Amniotic epithelial cell (primary cell): ENCODE data around the gene ESR1.

ENCODE experiments used
- DNase-seq: peaks from one replicate; pipeline ENCODE4 v3.0.0-alpha.2; 2010; ENCODE audit warnings: low read depth

Gene ESR1

GRCh38 chr6:151807513-151808370, at the start of gene ESR1:
Gene ESR1 (plus strand): TSS chr6:151807682. CDS start chr6:151807913, 231 bp downstream.
- DNase-seq, result no peak

- DNase-seq, result no peak
Observed at GRCh38 chr6:151760486-151760885, 47.0 kb upstream of the ESR1 start.

DNA sequence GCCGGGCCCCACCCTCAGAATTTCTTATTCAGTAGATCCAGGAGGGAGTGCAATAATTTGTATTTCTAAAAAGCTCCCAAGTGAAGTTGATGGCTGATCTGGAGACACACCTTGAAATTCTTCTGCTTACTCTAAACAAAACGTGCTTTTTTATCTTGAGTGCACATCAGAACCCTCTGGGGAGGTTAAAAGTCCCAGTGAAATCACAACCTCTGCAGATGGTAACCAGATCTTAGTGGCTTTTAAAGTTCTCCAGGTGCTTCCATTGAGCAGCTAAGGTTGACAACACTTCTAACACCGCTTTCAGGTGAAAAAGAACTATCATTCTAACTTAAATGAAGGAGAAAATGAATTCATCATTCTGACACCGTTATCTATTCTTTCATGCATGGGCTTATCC, 45.6 kb upstream of the ESR1 start:
- DNase-seq, result no peak

DNA sequence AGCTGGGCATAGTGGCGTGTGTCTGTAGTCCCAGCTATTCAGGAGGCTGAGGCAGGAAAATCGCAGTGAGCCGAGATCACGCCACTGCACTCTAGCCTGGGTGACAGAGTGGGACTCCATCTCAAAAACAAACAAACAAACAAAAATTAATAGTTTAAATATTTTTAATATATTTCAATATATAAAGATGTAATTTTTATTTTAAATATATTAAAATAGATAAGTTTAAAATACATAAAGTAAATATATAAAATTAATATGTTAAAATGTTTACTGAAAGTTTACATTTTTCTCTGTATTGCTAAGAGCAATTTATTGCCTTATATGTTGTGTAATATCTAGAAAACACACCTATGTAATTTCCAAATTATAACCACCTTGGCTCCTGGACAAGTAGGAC, 44.7 kb upstream of the ESR1 start:
- DNase-seq, result no peak

DNA sequence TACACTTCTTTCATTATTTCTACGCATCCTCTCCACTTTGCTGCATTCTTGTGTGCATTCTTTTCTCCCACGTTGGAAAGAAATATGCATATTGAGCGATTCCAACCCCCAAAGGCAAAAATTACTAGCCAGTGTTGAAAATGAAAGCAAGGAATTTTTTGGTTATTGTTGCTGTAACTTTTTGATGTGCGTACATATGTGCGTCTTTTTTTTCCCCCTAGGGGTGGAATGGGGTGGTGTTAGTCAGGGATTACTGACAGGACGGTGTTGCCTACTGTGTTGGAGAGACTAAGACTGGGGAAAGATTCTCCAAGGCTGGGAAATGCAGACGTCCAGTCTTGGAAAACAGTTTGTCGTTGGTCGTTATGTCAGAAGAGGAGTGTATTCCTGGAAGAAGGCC, 44.2 kb upstream of the ESR1 start:
- peak; percentile 37 for DNase-seq

- peak; percentile 85 for DNase-seq
Observed at GRCh38 chr6:151763938-151764680, 43.4 kb upstream of the ESR1 start.

DNA sequence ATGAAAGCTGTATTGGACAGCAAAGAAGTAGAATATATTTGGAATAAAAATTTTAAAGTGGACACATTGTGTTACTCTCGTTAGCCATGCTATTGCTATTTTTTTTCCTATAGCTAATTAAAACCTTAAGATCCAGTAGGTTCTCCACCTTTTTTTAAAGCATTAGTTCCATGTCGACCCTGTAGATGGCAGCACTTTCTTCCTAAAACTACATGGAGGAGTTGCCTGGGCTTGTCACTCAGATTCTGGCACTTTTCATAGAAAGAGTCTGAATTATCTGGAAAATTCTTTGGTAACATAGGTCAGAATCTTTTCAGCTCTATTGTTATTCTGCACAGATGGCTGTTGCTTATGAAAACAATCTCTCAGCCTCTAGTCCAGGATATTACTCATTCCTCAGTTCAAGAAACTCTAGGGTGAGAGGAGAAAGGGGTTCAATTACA, 42.0 kb upstream of the ESR1 start:
- DNase-seq, result peak; percentile 77

- no peak for DNase-seq
Observed at GRCh38 chr6:151772446-151772845, 35.0 kb upstream of the ESR1 start.

DNA sequence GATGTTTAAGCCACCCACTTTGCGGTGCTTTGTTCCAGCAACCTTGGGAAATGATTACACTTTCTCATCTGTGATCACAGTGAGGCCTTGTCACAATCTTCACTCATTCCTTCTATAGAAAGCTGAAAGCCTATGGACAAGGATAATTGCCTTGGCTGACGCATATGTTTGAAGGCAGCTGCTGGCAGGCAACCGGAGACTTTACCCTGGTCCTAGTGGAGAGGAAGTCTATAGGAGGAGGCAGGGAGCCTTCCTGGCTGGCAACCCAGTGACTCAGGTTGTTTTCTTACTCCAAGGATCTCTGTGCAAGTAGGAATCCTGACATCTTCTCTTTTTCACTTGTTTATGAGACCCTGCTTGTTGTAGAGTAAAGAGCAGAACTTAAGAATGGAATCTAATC, 34.1 kb upstream of the ESR1 start:
- DNase-seq, result no peak

DNA sequence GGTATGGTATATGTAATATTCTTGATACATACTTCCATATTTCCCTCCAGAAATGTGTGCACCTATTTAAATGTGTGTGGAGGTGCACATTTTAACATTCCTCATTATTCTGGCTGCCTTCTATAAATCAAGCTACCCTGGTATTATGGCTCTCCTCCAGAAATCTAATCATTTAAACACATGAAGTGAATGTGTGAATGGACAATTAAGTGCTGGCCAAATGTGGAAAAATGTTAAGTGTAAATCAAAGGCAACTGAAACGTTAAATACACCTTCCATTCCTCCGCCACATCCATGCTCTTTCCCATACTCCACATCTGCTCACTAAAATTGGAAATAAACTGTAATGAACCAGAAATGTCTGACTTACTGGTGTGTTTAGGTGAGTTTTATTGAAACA, 24.9 kb upstream of the ESR1 start:
- DNase-seq, result no peak

DNA sequence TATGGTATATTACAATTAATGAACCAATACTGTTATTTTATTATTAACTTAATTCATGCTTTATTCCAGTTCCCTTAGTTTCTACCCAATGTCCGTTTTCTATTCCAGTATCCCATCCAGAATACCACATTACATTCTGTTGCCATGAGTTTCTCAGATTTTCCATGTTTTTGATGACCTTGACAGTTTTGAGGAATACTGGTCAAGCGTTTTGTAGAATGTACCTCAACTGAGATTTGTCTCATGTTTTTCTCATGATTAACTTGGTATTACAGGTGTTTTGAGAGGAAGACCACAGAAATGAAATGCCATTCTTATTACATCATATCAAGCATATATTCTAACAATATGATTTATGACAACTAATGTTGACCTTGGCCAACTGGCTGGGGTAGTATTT, 23.8 kb upstream of the ESR1 start:
- DNase-seq, result no peak

- DNase-seq, result peak; percentile 0
Observed at GRCh38 chr6:151784441-151785214, 22.9 kb upstream of the ESR1 start.

GRCh38 chr6:151796842-151797530, 10.5 kb upstream of the ESR1 start:
- DNase-seq, result no peak

- DNase-seq, result no peak
Observed at GRCh38 chr6:151803743-151804142, 3.7 kb upstream of the ESR1 start.

DNA sequence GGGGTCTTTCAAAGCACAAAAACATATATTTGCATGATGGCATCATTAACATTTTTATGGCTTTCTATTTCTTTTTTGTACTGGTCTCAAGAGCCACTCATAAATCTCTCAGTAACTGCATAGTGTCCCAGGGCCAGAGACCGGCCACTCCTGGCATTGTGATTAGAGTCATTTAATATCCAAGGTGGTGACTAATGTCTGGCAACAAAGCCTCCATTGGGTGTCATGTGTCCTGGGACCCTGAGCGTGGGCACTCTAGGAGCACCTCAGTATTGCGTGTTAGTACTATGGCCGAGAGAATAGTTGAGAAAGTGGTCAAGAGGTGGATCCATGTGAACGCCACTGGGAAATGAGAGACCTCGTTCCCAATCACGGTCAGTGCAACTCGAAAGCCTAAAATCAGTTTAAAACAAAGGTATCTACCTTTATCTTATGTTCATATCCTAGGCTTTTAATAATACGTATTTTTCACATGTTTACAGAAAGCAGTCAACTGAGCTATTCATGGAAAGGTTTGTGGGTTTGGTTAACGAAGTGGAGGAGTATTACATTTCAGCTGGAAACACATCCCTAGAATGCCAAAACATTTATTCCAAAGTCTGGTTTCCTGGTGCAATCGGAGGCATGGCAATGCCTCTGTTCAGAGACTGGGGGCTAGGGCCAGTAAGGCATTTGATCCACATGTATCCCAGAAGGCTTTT, 2.7 kb upstream of the ESR1 start:
- no peak for DNase-seq

DNA sequence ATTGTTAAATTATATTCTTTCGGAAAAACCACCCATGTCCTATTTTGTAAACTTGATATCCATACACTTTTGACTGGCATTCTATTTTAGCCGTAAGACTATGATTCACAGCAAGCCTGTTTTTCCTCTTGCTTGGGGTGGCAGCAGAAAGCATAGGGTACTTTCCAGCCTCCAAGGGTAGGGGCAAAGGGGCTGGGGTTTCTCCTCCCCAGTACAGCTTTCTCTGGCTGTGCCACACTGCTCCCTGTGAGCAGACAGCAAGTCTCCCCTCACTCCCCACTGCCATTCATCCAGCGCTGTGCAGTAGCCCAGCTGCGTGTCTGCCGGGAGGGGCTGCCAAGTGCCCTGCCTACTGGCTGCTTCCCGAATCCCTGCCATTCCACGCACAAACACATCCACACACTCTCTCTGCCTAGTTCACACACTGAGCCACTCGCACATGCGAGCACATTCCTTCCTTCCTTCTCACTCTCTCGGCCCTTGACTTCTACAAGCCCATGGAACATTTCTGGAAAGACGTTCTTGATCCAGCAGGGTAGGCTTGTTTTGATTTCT, 2.1 kb upstream of the ESR1 start:
- no peak for DNase-seq

GRCh38 chr6:151806757-151807512, 547 bp upstream of the ESR1 start:
- no peak for DNase-seq

DNA sequence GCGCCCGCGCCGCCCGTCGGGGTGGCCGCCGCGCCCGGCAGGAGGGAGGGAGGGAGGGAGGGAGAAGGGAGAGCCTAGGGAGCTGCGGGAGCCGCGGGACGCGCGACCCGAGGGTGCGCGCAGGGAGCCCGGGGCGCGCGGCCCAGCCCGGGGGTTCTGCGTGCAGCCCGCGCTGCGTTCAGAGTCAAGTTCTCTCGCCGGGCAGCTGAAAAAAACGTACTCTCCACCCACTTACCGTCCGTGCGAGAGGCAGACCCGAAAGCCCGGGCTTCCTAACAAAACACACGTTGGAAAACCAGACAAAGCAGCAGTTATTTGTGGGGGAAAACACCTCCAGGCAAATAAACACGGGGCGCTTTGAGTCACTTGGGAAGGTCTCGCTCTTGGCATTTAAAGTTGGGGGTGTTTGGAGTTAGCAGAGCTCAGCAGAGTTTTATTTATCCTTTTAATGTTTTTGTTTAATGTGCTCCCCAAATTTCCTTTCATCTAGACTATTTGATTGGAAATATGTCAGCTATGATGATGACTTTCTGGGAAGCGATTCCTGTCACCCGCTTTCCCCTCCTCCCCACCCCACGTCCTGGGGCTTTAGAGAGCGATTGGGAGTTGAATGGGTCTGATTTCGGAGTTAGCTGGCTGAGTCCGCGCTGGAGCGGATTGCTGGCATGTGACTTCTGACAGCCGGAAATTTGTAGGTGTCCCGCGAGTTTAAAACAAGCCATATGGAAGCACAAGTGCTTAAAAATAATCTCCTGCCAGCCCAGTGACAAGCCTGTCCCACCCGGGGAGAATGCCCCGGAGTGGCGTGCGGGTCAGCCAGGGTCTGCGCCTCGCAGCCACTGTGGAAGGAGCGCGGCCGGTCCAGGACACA, 1.1 kb downstream of the ESR1 start:
- DNase-seq, result no peak

DNA sequence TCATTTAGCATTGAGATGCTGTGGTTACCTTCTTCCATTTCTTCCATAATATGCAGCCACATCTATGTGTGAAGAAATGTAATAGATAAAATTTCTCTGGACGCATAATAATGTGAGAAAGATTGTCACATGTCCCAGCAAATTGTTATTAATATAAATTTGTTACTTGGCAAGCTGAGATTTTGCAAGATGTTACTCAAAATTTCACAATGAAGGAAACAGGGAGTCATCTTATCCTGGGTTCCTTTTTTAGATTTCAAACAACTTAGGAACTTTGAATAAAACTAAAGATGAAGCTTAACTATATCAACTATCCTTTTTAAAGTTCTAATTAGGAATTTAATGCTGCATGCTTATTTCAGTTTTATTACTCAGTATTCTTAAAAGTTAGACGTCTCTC, 3.6 kb downstream of the ESR1 start:
- DNase-seq, result no peak
